B cell (primary cell): Measurements from ENCODE around the gene DPCD. TPM values are rescaled to one million over a fixed set of nuclear protein-coding genes. Genes with fewer than 3 reads are reported as not detected.

ENCODE experiments used
- ATAC-seq: fragments of 200-7000 bp; cut with Tn5 transposase; one replicate; pipeline ENCODE4 v1.10.0; 2021; ENCODE audit warnings: low read depth, mild to moderate bottlenecking, moderate number of reproducible peaks, moderate library complexity
- CTCF ChIA-PET: fragments of 350-600 bp; sonication (Branson Sonifier 250); formaldehyde crosslinking; loops from one replicate; lab custom pipeline; 2021; ENCODE audit warnings: antibody characterized with exemption, inconsistent platforms; lab: Charles Lee
- POLR2A ChIA-PET: fragments of 350-600 bp; sonication (Branson Sonifier 250); formaldehyde crosslinking; loops from one replicate; lab custom pipeline; 2021; ENCODE audit warnings: antibody characterized with exemption; lab: Charles Lee
- DNase-seq: peaks from one replicate; pipeline ENCODE4 v3.0.0; 2013
- H2AFZ ChIP-seq: 2 replicates; pipeline ENCODE4 v1.6.1; 2012; ENCODE audit warnings: mild to moderate bottlenecking, low read depth, low read length; ENCODE audit not compliant: insufficient read depth, poor library complexity, severe bottlenecking
- H3K27ac ChIP-seq, 2 donors: 1 replicate in 1 of 2; 2 replicates in 1 of 2; pipeline ENCODE4 v1.5.1; 2012 to 2013; ENCODE audit warnings: low read length in 2 of 2, mild to moderate bottlenecking in 2 of 2, moderate library complexity in 1 of 2
- H3K27me3 ChIP-seq, 4 experiments: fragments of 200-600 bp in 1 of 4; sonication (generic) in 1 of 4; replicated peaks in 1 of 4; 1 replicate in 2 of 4; 2 replicates in 2 of 4; pipeline versions ENCODE4 v1.6.1 to v1.7.0; 2013 to 2016; ENCODE audit warnings: low read length in 3 of 4, mild to moderate bottlenecking in 2 of 4, mixed read lengths in 1 of 4, moderate library complexity in 1 of 4; ENCODE audit not compliant: insufficient read depth in 4 of 4, control insufficient read depth in 3 of 4; ENCODE audit errors: control extremely low read depth in 1 of 4
- H3K36me3 ChIP-seq, 2 experiments: replicated peaks in 1 of 2; 1 replicate in 1 of 2; 2 replicates in 1 of 2; pipeline versions ENCODE4 v1.6.1 to v1.7.1; 2013; ENCODE audit warnings: low read length in 1 of 2; ENCODE audit not compliant: insufficient read depth in 2 of 2, control insufficient read depth in 1 of 2; ENCODE audit errors: control extremely low read depth in 1 of 2, extremely low read depth in 1 of 2
- H3K4me1 ChIP-seq, 2 donors: fragments of 200-600 bp in 1 of 2; sonication (generic) in 1 of 2; 1 replicate in 1 of 2; 2 replicates in 1 of 2; pipeline versions ENCODE4 v1.5.1 to v1.6.1; 2013 to 2017; ENCODE audit warnings: low read length in 2 of 2; ENCODE audit not compliant: control insufficient read depth in 2 of 2, insufficient read depth in 2 of 2
- H3K4me2 ChIP-seq: replicated peaks from 2 replicates; pipeline ENCODE3; 2012; ENCODE audit warnings: mild to moderate bottlenecking, low read depth, low read length; ENCODE audit not compliant: poor library complexity, severe bottlenecking
- H3K4me3 ChIP-seq, 5 experiments: fragments of 200-600 bp in 1 of 5; sonication (generic) in 1 of 5; 1 replicate in 3 of 5; 2 replicates in 2 of 5; pipeline versions ENCODE4 v1.5.1 to v1.7.0; 2011 to 2016; ENCODE audit warnings: low read length in 4 of 5, mild to moderate bottlenecking in 4 of 5, low read depth in 2 of 5, control low read depth in 1 of 5, moderate library complexity in 1 of 5; ENCODE audit not compliant: insufficient read depth in 1 of 5; ENCODE audit errors: control extremely low read depth in 1 of 5, extremely low read depth in 1 of 5
- H3K79me2 ChIP-seq: fragments of 200-600 bp; sonication (generic); one replicate; pipeline ENCODE4 v1.6.0; 2016; ENCODE audit warnings: low read length; ENCODE audit not compliant: control insufficient read depth, insufficient read depth
- H3K9ac ChIP-seq: fragments of 200-600 bp; sonication (generic); 2 replicates; pipeline ENCODE4 v1.6.1; 2017; ENCODE audit warnings: mild to moderate bottlenecking, low read length, moderate library complexity
- H3K9me3 ChIP-seq, 3 donors: one replicate each; pipeline versions ENCODE4 v1.6.1 to v1.7.1; 2013; ENCODE audit warnings: low read length in 2 of 3; ENCODE audit not compliant: control insufficient read depth in 2 of 3, insufficient read depth in 1 of 3; ENCODE audit errors: control extremely low read depth in 1 of 3
- H4K20me1 ChIP-seq: 2 replicates; pipeline ENCODE4 v1.6.0; 2012; ENCODE audit warnings: mild to moderate bottlenecking, low read length; ENCODE audit not compliant: insufficient read depth, control insufficient read depth, poor library complexity, severe bottlenecking
- H3K27ac Mint-ChIP-seq: one replicate; pipeline ENCODE4 v1.8.0; 2021; ENCODE audit warnings: mixed read lengths
- H3K27me3 Mint-ChIP-seq: one replicate; pipeline ENCODE4 v1.8.0; 2021; ENCODE audit warnings: mixed read lengths
- H3K4me1 Mint-ChIP-seq: one replicate; pipeline ENCODE4 v1.8.0; 2021; ENCODE audit warnings: mixed read lengths
- H3K4me3 Mint-ChIP-seq: one replicate; pipeline ENCODE4 v1.8.0; 2021; ENCODE audit warnings: mixed read lengths
- H3K9me3 Mint-ChIP-seq: one replicate; pipeline ENCODE4 v1.8.0; 2022; ENCODE audit warnings: mixed read lengths; ENCODE audit not compliant: insufficient read depth
- EZH2 ChIP-seq: IDR thresholded peaks from 2 replicates; pipeline ENCODE4 v1.6.1; 2012; ENCODE audit warnings: borderline replicate concordance, low read depth, mild to moderate bottlenecking, moderate library complexity, low read length; ENCODE audit not compliant: insufficient read depth, poor library complexity, severe bottlenecking
- WGBS: methylation state at CpG from one replicate; pipeline ENCODE4 v1.1.5; 2013; ENCODE audit warnings: missing lambda C conversion rate; ENCODE audit not compliant: insufficient coverage; 5-methylcytosine and 5-hydroxymethylcytosine counted together
- intact Hi-C: fragments of 100-400 bp; cut with micrococcal nuclease; formaldehyde crosslinking; loops from one replicate; pipeline ENCODE4 v1.10.0; 2022
- polyA plus RNA-seq: library from polyadenylated mRNA; depleted of rRNA; stranded (reverse); fragments of >200 nt; gene quantifications from 2 replicates; pipeline ENCODE4 v1.2.3, GENCODE V29; 2012
- total RNA-seq, 2 donors: library from RNA; stranded (reverse); fragments of 120-200 nt in 1 of 2; gene quantifications; 1 replicate in 1 of 2; 2 replicates in 1 of 2; pipeline versions ENCODE4 v1.2.3 to v1.2.4, GENCODE V29; 2013 to 2022
- TF ChIP-seq, protein P1 (sequence below): fragments of 200-600 bp; IDR thresholded peaks from one replicate; pipeline ENCODE4 v1.8.0; 2022; ENCODE audit warnings: antibody characterized with exemption, mild to moderate bottlenecking

DPCD gene
- total and polyA plus RNA-seq, 2 donors (not counting 1 experiment from before 2014, with no cell fraction given): 0.88 to 2.2 TPM

- ATAC-seq (no peak), DNase-seq (no peak)
- WGBS: 61% methylated on average over 4 of the region's 4 CpGs
- ChIA-PET CTCF (interaction anchor here (1.1 kb wide), 1 partner anchor 22 kb away, joined by 3 read pairs; no protein-coding TSS in a partner anchor), POLR2A (no interaction called here)
- Histone ChIP-seq H3K9ac (no peak overlapping the region), H2AFZ (no peak overlapping the region), H3K27ac (no peak overlapping the region), H3K4me2 (no peak overlapping the region), H3K79me2 (peaks cover 15% of the 10 kb centered on the region), H3K4me1 (no peaks in the 10 kb centered on the region), H3K9me3 (no peaks in the 10 kb centered on the region), H4K20me1 (peaks cover 50% of the 10 kb centered on the region), H3K36me3 (peaks cover 2 to 66% of the 10 kb centered on the region in 2 experiments), H3K4me3 (no peak overlapping the region), H3K27me3 (no peaks in the 10 kb centered on the region)
- Mint-ChIP-seq H3K9me3 (no peaks in the 10 kb centered on the region), H3K4me3 (no peak overlapping the region), H3K27ac (peak overlapping the region; percentile 4), H3K4me1 (peaks cover 11% of the 10 kb centered on the region), H3K27me3 (no peaks in the 10 kb centered on the region)
- TF ChIP-seq EZH2: no peak
- TF ChIP-seq, protein P1, sequence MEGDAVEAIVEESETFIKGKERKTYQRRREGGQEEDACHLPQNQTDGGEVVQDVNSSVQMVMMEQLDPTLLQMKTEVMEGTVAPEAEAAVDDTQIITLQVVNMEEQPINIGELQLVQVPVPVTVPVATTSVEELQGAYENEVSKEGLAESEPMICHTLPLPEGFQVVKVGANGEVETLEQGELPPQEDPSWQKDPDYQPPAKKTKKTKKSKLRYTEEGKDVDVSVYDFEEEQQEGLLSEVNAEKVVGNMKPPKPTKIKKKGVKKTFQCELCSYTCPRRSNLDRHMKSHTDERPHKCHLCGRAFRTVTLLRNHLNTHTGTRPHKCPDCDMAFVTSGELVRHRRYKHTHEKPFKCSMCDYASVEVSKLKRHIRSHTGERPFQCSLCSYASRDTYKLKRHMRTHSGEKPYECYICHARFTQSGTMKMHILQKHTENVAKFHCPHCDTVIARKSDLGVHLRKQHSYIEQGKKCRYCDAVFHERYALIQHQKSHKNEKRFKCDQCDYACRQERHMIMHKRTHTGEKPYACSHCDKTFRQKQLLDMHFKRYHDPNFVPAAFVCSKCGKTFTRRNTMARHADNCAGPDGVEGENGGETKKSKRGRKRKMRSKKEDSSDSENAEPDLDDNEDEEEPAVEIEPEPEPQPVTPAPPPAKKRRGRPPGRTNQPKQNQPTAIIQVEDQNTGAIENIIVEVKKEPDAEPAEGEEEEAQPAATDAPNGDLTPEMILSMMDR: no peak
- intact Hi-C loops: no loop called here
Measured at GRCh38 chr10:101624526-101625102, 36.5 kb downstream of the DPCD start.

DNA sequence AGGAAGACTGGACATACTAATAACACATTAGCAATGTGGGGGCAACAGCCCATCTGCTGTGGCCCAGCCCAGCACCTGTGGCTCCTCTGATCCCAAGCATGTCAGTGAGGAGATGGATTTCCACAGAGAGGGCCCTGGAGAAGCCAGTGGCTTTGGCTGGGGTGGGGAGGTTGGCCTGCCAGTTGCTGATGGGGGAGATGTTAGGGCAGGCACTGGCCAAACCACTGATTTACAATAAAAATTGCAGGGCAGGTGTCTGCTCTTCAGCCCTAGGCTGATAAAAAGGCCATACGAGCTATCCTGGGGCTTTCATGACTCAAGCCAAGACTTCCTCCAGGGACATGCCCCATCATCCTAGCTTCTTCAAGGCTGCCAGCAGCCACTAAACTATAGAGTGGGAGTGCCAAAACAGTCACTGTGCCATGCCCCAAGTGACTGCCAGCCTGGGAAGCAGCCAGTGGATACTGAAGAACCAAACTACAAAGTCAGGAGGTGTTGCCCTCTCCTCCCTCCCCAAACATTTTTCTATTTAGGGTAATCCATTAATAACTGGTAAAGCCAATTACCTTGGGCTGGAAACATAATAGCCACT is 37.8 kb downstream of the DPCD start:
- Histone ChIP-seq H3K4me3 (no peak overlapping the region), H2AFZ (no peak overlapping the region), H3K4me1 (no peaks in the 10 kb centered on the region), H3K9ac (no peak overlapping the region), H3K79me2 (peaks cover 25% of the 10 kb centered on the region), H3K36me3 (peaks cover 2 to 63% of the 10 kb centered on the region in 2 experiments), H3K4me2 (no peak overlapping the region), H3K27me3 (no peaks in the 10 kb centered on the region), H4K20me1 (peaks cover 59% of the 10 kb centered on the region), H3K27ac (no peak overlapping the region), H3K9me3 (no peaks in the 10 kb centered on the region)
- no peak overlapping the region for H3K4me3 Mint-ChIP-seq
- ATAC-seq (no peak), DNase-seq (no peak)
- peaks cover 13% of the 10 kb centered on the region for H3K4me1 Mint-ChIP-seq
- CTCF ChIA-PET: no interaction called here
- whole genome bisulfite sequencing: 75% methylated on average over 1 of the region's 1 CpG
- intact Hi-C loops: no loop called here
- no peak for TF ChIP-seq EZH2
- TF ChIP-seq, protein P1: no peak
- POLR2A ChIA-PET: no interaction called here
- H3K9me3 Mint-ChIP-seq: no peaks in the 10 kb centered on the region
- H3K27me3 Mint-ChIP-seq: no peaks in the 10 kb centered on the region
- no peak overlapping the region for H3K27ac Mint-ChIP-seq
